ENCODE measurements around the gene CDC6.

The CDC6 gene

GRCh38 chr17:40281663-40282062, 6.0 kb upstream of the CDC6 start:
- no peak overlapping the region for H3K4me3 ChIP-seq (ENCODE audit: low read depth, low read length)
- ChIA-PET CTCF (interaction anchor here (1.1 to 5.8 kb wide), 7 partner anchors 8 to 90 kb away, joined by 3 to 48 read pairs (median 4); partner anchors contain the start of gene WIPF2), POLR2A (interaction anchor here (0.6 to 0.7 kb wide), 2 partner anchors 281 to 552 kb away, joined by 3 read pairs; no protein-coding TSS in a partner anchor)
- TF ChIP-seq CTCF (IDR thresholded peaks at IDR 0.05; ENCODE audit: insufficient read depth, low read length, missing control alignments) = no peak
- DNase-seq (ENCODE audit: low read depth, low spot score) = no peak

GRCh38 chr17:40283662-40284061, 4.0 kb upstream of the CDC6 start:
- TF ChIP-seq CTCF (IDR thresholded peaks at IDR 0.05; ENCODE audit: insufficient read depth, low read length, missing control alignments) = no peak
- peak; percentile 87 for DNase-seq (ENCODE audit: low read depth, low spot score)
- ChIA-PET POLR2A (interaction anchor here (1.0 to 1.4 kb wide), 3 partner anchors 31 to 74 kb away, joined by 3 to 4 read pairs (median 3); no protein-coding TSS in a partner anchor), CTCF (interaction anchor here (1.0 to 5.8 kb wide), 14 partner anchors 11 to 1413 kb away, joined by 3 to 48 read pairs (median 4); partner anchors contain the start of genes CSF3 and WIPF2)
- peak overlapping the region; percentile 46 for H3K4me3 ChIP-seq (ENCODE audit: low read depth, low read length)

GRCh38 chr17:40284085-40284713, 3.5 kb upstream of the CDC6 start:
- ChIA-PET POLR2A (interaction anchor here (0.7 to 1.4 kb wide), 4 partner anchors 31 to 632 kb away, joined by 3 to 4 read pairs (median 3); no protein-coding TSS in a partner anchor), CTCF (interaction anchor here (0.9 to 5.8 kb wide), 18 partner anchors 10 to 1412 kb away, joined by 3 to 48 read pairs (median 4); partner anchors contain the start of genes CSF3 and WIPF2)
- H3K4me3 ChIP-seq (ENCODE audit: low read depth, low read length) = peak overlapping the region; percentile 46

GRCh38 chr17:40286473-40286872, 1.2 kb upstream of the CDC6 start:
- DNase-seq (ENCODE audit: low read depth, low spot score) = no peak
- no peak for TF ChIP-seq CTCF (IDR thresholded peaks at IDR 0.05; ENCODE audit: insufficient read depth, low read length, missing control alignments)
- no peak overlapping the region for H3K4me3 ChIP-seq (ENCODE audit: low read depth, low read length)
- ChIA-PET CTCF (interaction anchor here (0.7 to 5.8 kb wide), 7 partner anchors 10 to 272 kb away, joined by 3 to 48 read pairs (median 5); partner anchors contain the start of genes CSF3 and WIPF2), POLR2A (no interaction called here)

More at GRCh38 chr17:40284085-40284713, 3.5 kb upstream of the CDC6 start:
- DNase-seq (ENCODE audit: low read depth, low spot score) = peak; percentile 78
- TF ChIP-seq CTCF (IDR thresholded peaks at IDR 0.05; ENCODE audit: insufficient read depth, low read length, missing control alignments) = peak; percentile 27

- POLR2A ChIA-PET = no interaction called here
- H3K4me3 ChIP-seq (ENCODE audit: low read depth, low read length) = peak overlapping the region; percentile 21
- TF ChIP-seq CTCF (IDR thresholded peaks at IDR 0.05; ENCODE audit: insufficient read depth, low read length, missing control alignments) = no peak
- CTCF ChIA-PET = interaction anchor here (0.7 to 5.8 kb wide), 3 partner anchors 68 to 96 kb away, joined by 3 to 48 read pairs (median 26); partner anchors contain the start of gene WIPF2
- DNase-seq (ENCODE audit: low read depth, low spot score) = no peak
Measured at GRCh38 chr17:40287159-40287493, 553 bp upstream of the CDC6 start.

- DNase-seq (ENCODE audit: low read depth, low spot score) = peak; percentile 89
- TF ChIP-seq CTCF (IDR thresholded peaks at IDR 0.05; ENCODE audit: insufficient read depth, low read length, missing control alignments) = peak; percentile 53
- ChIA-PET CTCF (interaction anchor here (0.5 to 13.8 kb wide), 29 partner anchors 9 to 277 kb away, joined by 3 to 290 read pairs (median 5); partner anchors contain the start of genes CSF3, RARA, TOP2A and WIPF2), POLR2A (no interaction called here)
- H3K4me3 ChIP-seq (ENCODE audit: low read depth, low read length) = no peak overlapping the region
Measured at GRCh38 chr17:40290629-40291280, 3.1 kb downstream of the CDC6 start.

Measured in AG04449 (cell line).